Prostate gland (tissue), 2 donors: ENCODE data around the gene ZNF768.
"Not testable (repeated sequence)": the region's sequence is repeated elsewhere in the genome, so short reads cannot be mapped to it uniquely, and the experiment has no call there.

Experiments used
- POLR2A ChIP-seq: fragments of 450-650 bp; IDR thresholded peaks from one replicate; pipeline ENCODE4 v1.6.1; 2016; ENCODE audit warnings: antibody characterized with exemption, mild to moderate bottlenecking
- POLR2AphosphoS5 ChIP-seq: sonication (generic); formaldehyde crosslinking; IDR thresholded peaks from one replicate; pipeline ENCODE4 v1.6.1; 2017; ENCODE audit warnings: antibody characterized with exemption
- TF ChIP-seq, protein P1 (sequence below), 4 experiments: fragments of 200-600 bp in 2 of 4; fragments of 450-650 bp in 2 of 4; sonication (generic) in 2 of 4; IDR thresholded peaks; 1 replicate in 3 of 4; 2 replicates in 1 of 4; pipeline ENCODE4 v1.5.1; 2016 to 2019; ENCODE audit warnings: antibody characterized with exemption in 4 of 4, mild to moderate bottlenecking in 2 of 4, moderate library complexity in 2 of 4

DNA sequence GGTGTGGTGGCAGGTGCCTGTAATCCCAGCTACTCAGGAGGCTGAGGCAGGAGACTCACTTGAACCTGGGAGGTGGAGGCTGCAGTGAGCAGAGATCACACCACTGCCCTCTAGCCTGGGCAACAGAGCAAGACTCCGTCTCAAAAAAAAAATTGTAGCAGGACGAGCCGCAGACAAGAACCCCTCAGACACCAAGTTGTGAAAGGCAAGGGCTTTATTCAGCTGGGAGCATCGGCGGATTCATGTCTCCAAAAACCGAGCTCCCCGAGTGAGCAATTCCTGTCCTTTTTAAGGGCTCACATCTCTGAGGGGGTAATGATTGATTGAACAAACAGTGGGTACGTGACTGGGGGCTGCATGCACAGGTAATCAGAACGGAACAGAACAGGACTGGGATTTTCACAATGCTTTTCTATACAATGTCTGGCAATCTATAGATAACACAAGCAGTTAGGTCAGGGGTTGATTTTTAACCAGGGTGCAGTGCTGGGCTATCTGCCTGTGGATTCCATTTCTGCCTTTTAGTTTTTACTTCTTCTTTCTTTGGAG lies 14.6 kb upstream of the ZNF768 start:
- TF ChIP-seq, protein P1, sequence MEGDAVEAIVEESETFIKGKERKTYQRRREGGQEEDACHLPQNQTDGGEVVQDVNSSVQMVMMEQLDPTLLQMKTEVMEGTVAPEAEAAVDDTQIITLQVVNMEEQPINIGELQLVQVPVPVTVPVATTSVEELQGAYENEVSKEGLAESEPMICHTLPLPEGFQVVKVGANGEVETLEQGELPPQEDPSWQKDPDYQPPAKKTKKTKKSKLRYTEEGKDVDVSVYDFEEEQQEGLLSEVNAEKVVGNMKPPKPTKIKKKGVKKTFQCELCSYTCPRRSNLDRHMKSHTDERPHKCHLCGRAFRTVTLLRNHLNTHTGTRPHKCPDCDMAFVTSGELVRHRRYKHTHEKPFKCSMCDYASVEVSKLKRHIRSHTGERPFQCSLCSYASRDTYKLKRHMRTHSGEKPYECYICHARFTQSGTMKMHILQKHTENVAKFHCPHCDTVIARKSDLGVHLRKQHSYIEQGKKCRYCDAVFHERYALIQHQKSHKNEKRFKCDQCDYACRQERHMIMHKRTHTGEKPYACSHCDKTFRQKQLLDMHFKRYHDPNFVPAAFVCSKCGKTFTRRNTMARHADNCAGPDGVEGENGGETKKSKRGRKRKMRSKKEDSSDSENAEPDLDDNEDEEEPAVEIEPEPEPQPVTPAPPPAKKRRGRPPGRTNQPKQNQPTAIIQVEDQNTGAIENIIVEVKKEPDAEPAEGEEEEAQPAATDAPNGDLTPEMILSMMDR (IDR thresholded peaks at IDR 0.05), result not testable (repeated sequence)
- TF ChIP-seq POLR2A, POLR2AphosphoS5: not testable (repeated sequence)
